D341Med (cell line): ENCODE results near the gene PSMA6.
"Not testable (repeated sequence)": the region's sequence is repeated elsewhere in the genome, so short reads cannot be mapped to it uniquely, and the experiment has no call there.

Experiments used
- DNase-seq: peaks from one replicate; pipeline ENCODE4 v3.0.0; 2012; ENCODE audit warnings: low spot score

Gene PSMA6

GRCh38 chr14:35292051-35292769, at the start of gene PSMA6:
PSMA6 (plus strand) TSS chr14:35292382; CDS start chr14:35292477, 95 bp downstream.
- DNase-seq: peak; percentile 97

DNA sequence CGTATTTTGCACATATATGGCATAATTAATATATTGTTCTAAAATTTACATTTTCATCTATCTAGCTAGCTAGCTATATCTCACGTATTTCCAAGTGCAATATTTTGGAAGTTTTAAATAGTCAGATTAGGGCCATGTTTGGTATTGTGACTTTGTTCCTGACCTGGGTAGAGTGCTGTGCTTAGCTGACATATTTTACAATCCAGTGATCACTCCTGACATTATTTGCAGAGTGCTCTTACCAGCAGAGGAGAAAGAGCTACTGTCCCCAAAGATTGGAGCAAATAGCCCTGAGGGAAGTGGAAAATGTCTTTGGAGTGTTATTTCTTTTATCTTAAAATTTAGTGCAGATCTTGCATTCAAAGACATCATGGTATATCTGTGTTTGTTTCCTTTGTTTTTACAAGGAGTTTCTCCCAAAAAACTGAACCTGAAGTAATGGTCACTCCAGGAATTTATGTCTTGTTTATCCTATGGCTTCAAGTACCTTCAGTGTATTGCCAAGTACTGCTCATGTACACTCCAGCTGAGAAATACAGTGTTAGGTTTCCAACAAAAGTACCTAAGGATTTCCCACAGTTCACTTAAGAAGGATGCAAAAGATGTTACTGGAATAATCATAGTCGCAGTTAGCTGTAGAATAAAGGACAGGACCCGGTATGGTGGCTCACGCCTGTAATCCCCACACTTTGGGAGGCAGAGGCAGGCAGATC, 49.4 kb upstream of the PSMA6 start:
- no peak for DNase-seq

DNA sequence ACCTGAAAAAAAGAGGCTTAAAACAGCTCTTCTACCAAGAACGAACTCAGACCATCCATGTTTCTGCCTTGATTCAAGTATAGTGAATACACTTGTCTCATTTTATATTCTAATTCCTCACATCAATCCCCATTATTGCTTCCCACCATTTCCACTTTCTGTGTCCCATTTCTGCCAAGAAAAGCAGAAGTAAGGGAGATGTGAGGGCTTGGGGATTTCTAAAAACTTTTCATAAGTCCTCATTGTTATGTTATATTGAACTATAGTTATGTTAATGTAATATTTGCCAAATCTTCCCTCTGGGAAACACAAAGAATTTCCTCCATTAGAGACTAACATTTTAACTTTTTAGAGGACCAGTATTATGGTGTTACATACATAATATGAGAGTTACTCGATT, 48.2 kb upstream of the PSMA6 start:
- DNase-seq: no peak

DNA sequence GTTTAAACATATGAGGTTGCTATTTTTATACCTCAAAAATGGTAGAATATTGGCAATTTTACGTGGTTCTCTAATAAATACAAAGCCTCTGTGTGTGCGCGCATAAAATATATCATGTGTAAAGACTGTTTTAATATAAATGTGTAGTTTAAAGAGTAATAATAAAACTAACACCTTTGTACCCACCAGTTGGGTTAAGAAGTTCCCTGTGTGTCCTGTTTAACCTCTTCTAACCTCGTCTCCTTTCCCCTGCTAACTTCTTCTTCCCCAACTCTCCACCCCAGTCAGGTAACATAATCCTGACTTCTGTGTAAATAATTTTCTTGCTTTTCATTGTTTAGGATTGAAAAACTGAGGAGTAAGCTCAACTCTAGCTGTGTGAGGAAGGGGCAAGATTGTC, 47.6 kb upstream of the PSMA6 start:
- DNase-seq: no peak

- no peak for DNase-seq
Measured at GRCh38 chr14:35245051-35245450, 47.1 kb upstream of the PSMA6 start.

DNA sequence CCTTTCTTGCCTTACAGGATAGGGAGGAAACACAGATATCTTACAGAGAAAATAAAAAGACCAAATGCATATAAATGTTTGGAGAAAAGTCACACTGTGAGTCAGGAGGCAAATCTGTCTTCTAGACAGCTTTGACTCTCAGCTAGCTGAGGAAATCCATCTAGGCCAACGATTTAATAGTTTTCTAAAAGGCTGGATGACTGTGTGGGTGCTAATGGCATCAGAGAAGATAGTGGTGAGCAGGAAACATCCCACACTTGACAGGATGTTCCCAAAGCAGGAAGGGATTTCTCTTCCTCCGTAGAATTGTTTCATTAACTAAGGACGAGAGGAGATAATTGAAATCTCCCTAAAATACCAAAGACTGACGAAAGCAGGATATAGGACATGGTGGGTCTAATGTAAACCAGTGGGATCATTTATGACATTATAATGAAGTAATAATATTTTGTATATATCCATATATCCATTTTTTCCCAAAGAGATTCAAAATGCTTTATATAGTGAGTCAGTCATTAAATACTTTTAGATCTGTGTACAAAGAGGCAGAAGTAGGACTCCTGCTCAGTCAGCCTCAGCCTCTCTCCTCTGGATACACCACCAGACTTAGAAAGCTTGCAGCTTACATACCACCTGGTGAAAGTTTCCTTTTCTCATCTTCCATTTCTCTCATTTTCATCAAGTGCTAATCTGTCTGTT, 44.3 kb upstream of the PSMA6 start:
- no peak for DNase-seq

- DNase-seq: no peak
Measured at GRCh38 chr14:35248476-35248788, 43.8 kb upstream of the PSMA6 start.

GRCh38 chr14:35250319-35250718, 41.9 kb upstream of the PSMA6 start:
- no peak for DNase-seq

DNA sequence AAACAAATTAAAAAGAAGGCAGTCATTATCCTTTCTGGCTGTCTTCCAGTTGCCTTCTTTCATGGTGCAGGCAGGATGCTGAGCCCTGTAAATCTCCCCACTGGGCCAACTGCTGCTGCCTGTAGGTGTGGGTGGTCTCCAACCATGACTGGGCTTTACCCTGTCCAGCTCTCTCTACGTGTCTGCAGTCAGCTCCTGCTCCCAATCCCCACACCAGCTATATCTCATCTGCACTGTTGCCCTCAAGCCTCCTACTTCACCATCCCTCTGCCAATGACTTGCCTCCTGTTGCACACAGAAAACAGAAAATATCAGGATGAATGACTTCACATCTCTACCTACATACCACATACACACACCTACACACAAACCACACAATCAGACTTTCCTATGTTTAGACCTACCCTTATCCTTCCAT, 39.7 kb upstream of the PSMA6 start:
- no peak for DNase-seq

- DNase-seq: not testable (repeated sequence)
Measured at GRCh38 chr14:35253056-35253455, 39.1 kb upstream of the PSMA6 start.

GRCh38 chr14:35254034-35254622, 38.1 kb upstream of the PSMA6 start:
- not testable (repeated sequence) for DNase-seq

DNA sequence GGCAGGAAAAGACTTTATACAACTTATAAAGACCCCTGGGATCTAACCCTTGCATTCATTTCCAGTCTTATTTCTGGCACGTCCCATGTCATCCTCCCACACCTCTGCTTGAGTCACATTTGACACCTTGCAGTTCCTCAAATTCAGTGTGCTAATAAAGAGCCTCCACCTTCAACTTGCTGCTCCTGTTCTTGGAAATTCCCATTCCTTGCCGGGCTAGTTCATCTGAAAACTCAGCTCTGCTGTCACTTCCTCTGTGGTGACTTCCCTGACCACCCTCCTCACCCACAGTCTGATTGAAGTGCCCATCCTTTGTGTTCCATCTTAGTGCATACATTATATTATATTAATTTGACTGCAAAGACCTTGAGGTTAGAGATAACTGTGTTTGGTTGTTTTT, 37.4 kb upstream of the PSMA6 start:
- DNase-seq: no peak

- DNase-seq: no peak
Measured at GRCh38 chr14:35255711-35256110, 36.5 kb upstream of the PSMA6 start.

DNA sequence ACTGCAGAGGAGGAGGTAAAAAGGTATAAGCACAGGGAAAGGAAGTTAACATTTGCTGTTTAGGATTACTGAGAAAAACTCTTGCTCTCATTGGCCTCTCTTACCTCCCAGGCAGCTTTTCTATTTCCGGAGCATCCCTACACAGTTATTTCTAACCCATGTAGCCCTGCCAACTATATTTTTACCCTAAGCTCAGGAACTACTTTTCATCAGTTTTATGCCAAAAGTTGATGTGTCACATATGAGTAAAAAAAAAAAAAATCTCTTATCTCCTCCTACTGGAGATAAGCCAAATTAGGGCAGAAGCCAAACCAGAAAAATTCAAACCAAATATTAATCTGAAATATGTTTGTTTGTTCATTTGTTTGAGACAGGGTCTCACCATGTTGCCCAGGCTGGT, 34.4 kb upstream of the PSMA6 start:
- DNase-seq: no peak

- DNase-seq: no peak
Measured at GRCh38 chr14:35258420-35258819, 33.8 kb upstream of the PSMA6 start.

- DNase-seq: no peak
Measured at GRCh38 chr14:35261774-35262173, 30.4 kb upstream of the PSMA6 start.

GRCh38 chr14:35262436-35262835, 29.7 kb upstream of the PSMA6 start:
- no peak for DNase-seq

GRCh38 chr14:35268946-35269345, 23.2 kb upstream of the PSMA6 start:
- DNase-seq: no peak

GRCh38 chr14:35274805-35275204, 17.4 kb upstream of the PSMA6 start:
- DNase-seq: no peak

DNA sequence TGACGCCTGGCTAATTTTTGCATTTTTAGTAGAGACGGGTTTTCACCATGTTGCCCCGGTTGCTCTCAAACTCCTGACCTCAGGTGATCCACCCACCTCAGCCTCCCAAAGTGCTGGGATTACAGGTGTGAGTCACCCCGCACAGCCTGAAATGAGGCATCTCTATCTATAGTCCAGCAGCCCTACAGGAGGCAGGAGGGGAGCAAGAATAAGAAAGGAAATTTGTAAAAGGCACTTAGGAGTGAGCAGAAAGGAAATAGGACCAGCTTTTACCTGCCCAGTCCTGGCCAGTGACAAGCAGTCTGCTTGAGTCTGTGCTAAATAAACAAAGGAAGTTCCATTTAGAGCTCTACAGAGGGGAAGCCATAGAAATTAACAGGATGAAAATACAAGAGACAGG, 15.0 kb upstream of the PSMA6 start:
- no peak for DNase-seq

DNA sequence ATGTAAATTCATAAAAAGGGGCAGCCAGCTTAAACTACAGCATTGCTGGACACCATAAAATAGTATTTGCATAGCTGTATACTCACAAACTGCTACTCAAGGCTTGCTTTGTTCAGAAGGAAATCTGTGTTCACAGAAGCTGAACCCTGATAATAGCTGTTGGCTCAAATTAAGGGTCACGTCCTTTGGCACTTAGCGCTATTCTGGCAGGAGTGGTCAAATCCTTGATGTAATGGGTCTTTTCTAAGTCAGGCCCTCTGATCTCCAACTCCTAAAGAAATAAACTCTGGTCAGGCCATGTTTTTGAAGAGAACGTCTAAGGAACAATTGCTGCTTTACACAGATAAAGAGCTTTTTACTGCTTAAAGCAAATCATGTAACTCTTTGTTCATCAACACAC, 12.8 kb upstream of the PSMA6 start:
- DNase-seq: no peak

GRCh38 chr14:35281341-35281740, 10.8 kb upstream of the PSMA6 start:
- DNase-seq: no peak

DNA sequence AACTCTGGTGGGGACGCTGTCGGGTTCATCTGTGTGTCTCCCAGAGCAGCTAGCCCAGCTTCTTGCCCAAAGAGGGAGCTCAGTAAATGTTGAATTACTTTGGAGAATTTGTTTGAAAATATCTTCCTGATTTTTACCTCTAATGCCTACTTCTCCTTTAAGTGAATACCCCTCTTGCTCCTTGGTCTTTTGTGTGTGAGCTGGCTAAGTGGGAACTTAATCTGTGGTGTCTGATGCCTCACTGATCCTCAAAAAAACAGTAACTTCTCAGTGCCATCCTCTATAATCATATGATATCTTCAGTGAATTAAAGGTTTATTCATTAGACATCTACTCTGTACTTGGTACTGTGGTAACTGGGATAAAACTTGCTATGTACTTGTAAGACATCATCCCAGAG, 7.7 kb upstream of the PSMA6 start:
- DNase-seq: no peak
